ENCODE results near the gene SLC5A7.

Gene SLC5A7

DNA sequence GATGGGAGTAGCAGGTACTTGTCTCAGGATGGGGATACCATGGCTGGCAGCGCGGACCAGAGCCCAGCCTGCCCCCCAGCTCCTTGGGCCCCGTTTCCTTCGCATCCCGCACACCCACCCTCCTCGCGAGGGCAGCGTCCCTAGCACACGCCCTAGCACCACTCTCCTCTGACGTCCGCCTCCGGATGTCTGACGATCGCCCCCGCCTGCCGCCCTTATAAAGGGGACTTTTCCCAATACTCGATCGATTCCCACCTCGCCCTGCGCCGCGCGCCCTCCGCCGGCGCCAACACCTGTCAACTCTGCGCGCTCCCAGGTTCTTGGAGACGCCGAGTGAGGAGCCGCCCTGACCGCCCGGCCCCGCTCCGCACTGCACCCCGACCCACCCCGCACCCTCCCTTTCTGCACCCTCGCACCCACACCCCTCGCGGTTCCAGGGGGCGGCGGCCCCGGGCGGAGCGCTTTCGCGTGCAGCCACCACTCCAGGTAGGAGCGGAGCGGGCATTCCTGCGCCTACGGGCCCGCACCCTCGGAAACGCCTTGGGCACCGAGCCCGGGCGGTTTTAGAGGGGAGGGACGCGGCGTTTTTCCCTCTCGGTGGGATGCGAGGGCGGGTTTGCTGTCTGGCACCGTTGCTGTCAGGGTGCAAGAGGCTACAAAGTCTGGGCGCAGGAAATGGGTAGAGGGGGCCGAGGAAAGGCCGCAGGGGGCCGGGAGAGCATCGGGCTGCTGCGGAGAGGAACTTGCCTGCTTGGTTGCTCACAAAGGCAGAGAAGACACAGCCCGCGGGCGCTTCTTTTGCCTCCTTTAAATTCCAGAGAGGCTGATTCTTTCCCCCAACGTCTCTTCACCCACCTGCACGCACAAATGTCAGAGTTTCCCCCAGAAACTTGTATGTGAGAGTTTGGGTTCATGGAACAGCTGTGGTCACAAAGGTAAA is at the start of gene SLC5A7:
Gene SLC5A7 (plus strand): TSS at position 247 of the 940 bp plus-strand sequence. CDS start 1,632 bp downstream, outside the sequence.
- no peak for DNase-seq

GRCh38 chr2:107961395-107961794 is 24.9 kb upstream of the SLC5A7 start:
- no peak for DNase-seq

DNA sequence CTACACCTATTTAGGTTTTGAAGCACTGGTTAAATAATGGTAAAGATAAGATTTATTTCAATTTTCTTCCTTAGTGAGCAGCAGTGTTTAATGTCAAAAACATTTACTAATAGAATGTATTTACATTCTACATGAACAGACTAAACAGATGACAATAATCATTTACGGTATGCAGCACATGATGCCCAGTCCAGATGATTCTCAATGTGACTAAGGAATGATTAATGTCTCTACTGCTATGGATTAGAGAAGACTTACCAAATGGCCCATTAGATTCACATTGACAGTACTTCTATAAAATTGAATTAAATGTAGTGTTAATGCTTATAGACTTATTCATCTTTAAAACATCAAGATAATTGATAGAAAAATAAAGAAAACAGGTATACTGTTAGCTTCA is 22.1 kb upstream of the SLC5A7 start:
- DNase-seq = no peak

GRCh38 chr2:107984707-107985106 is 1.6 kb upstream of the SLC5A7 start:
- no peak for DNase-seq

DNA sequence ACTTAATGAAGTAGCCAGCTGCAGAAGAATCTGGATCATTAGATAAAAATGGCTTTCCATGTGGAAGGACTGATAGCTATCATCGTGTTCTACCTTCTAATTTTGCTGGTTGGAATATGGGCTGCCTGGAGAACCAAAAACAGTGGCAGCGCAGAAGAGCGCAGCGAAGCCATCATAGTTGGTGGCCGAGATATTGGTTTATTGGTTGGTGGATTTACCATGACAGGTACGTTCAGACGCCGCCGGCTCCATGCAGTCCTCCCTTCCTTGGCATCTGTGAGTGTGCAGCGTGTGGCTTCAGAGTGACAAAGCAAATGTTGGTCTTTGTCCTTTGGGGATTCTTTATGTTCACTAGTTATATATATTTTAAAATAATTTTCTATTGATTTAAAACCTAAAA is 1.8 kb downstream of the SLC5A7 start:
- DNase-seq = no peak

- no peak for DNase-seq
Measured at GRCh38 chr2:107989445-107989844, 3.1 kb downstream of the SLC5A7 start.

- no peak for DNase-seq
Measured at GRCh38 chr2:107990718-107991117, 4.4 kb downstream of the SLC5A7 start.

DNA sequence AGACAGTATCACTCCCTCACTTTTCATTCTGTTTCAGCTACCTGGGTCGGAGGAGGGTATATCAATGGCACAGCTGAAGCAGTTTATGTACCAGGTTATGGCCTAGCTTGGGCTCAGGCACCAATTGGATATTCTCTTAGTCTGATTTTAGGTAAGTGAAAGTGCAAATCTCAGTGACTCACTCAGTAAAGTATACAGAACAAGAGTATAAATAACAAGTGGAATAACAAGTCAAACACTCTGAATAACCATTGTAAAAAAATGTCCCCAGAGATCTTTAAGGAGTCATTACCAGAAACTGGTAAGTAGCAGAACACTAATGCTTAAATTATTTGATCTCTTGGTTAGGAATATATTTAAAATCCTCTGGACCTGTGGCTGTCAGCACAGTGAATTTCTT is 5.7 kb downstream of the SLC5A7 start:
- no peak for DNase-seq

GRCh38 chr2:107999158-107999557 is 12.8 kb downstream of the SLC5A7 start:
- DNase-seq = no peak

GRCh38 chr2:108010912-108011591 is 24.7 kb downstream of the SLC5A7 start:
- DNase-seq = no peak

DNA sequence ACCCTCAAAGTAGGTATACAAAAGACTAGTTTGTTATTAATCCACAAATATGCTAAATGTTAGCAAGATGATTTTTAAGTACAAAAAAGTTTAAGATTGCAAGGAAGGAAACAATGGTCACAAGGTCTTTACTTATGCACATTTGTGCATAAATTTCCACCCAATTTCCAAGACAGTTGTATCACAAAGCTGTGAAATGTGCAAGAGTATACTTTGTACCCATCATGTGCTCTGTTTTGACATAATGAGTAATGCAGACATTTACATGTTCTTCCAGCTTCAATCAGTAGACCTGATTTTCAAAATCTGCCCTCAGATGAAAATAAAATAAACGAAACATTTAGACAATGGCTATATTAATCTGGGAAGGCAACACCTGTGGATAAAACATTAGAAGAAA is 27.0 kb downstream of the SLC5A7 start:
- DNase-seq = no peak

DNA sequence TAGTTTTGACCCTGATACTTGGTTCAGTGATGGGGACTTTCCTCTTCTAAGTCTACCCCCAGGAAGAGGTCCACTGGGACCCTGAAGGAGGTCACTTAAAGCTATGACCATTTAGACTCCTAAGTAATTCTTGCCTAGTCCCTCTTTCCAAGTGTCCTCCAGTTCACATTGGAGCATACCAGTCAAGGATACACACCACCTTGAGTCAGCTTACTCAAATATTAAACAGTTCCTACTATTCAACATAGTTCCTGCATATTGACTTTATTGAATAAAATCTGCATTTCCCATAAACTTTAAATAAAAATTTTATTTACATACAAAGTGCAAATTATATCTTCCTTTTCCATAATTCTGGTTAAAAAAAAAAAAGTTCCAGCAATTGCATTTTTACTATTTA is 36.3 kb downstream of the SLC5A7 start:
- no peak for DNase-seq

GRCh38 chr2:108023776-108024175 is 37.5 kb downstream of the SLC5A7 start:
- DNase-seq = no peak

DNA sequence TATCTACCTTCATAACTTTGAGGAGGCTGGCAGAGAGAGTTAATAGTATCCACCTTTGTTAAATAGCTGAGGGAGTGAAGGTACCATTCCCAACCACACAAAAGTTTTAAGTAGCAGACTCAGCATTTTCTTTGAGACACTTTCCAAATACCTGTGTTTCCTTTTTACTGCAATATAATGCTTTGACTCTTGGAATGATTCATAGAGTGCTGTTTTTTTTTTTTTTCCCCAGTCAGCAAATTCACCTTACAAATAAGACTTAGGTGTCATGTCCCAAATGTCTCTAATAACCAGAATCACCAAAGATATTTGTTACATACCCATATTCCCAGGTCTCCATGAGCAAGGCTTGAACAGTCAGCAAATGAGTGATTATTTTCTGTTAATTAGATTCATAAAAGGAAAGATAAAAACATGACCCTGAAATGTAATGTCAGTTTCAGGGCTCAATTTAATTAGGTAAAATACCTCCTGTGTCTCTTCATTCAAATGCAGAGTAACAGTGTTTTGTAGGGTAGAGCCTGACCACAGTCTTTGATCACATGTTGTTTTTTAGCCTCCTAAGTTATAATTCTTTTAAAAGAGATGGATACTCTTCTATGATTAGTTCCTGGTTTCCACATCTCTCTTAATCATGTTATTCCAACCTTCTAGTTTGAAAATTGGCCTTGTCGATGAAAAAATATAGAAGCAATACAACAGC is 39.9 kb downstream of the SLC5A7 start:
- DNase-seq = no peak

DNA sequence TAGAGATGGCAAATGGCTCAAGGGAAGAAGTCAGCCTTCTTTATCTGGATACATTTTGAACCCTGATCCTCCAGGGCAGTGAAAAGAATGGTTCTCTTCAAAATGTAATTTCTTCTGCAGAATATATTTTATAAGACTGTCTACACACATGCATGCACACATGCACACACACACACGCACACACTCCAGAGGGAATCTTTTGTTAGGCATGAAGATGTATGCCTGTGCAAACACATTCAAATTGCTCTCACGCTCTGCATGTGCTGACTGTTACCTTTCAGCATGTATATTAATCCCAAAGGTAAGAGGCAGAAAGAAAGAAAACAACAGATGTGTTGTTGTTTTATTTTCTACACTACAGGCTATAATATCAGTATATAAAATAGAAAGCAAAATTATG is 43.2 kb downstream of the SLC5A7 start:
- DNase-seq = no peak

GRCh38 chr2:108029912-108030311 is 43.6 kb downstream of the SLC5A7 start:
- no peak for DNase-seq

DNA sequence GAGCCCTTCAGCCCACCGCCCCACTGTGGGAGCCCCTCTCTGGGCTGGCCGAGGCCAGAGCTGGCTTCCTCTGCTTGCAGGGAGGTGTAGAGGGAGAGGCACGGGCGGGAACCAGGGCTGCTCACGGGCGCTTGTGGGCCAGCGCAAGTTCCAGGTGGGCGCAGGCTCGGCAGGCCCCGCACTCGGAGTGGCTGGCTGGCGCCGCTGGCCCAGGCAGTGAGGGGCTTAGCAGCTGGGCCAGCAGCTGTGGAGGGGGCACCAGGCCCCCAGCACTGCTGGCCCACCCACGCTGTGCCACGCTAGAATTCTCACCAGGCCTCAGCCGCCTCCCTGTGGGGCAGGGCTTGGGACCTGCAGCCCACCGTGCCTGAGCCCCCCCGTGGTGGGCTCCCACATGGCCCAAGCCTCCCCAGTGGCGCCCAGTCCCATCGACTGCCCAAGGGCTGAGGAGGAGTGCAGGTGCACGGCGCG is 45.2 kb downstream of the SLC5A7 start:
- DNase-seq = no peak

DNA sequence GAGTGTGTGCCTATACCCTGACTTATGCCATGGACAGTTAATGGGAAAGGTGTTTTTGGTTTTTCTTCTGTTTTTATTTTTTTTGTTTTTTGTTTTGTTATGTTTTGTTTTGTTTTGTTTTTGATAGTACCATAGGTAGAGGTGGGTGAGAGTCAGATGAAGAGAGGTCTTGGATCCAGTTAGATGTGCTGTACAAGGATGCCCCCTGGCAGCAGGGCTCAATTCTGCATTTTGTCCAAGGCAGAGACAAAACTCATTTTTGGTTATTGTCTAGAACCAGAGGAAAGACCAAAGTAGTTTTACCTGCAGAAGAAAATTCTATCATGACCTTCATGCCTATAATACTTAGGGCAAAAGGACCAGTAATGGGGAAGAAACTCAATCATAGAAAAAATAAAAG is 48.5 kb downstream of the SLC5A7 start:
- no peak for DNase-seq

DNA sequence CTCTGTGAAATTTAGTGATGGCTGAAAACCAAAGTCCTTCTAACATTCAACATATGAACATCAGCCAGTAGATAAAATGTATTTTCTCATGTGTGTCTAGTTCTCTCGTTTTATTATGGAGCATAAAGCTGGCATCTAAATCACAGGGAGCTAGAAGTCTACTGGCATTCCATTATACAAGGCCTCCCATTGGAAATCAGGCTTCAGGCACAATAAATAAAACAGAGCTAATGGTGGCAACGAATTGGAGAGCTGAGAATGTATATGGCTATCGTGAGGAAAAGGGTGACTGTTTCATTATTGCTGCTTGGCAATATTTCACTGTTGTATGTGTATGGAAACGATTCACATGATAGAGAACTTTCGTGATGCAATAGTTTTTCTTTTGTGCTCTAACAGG is 62.4 kb downstream of the SLC5A7 start:
- no peak for DNase-seq

DNA sequence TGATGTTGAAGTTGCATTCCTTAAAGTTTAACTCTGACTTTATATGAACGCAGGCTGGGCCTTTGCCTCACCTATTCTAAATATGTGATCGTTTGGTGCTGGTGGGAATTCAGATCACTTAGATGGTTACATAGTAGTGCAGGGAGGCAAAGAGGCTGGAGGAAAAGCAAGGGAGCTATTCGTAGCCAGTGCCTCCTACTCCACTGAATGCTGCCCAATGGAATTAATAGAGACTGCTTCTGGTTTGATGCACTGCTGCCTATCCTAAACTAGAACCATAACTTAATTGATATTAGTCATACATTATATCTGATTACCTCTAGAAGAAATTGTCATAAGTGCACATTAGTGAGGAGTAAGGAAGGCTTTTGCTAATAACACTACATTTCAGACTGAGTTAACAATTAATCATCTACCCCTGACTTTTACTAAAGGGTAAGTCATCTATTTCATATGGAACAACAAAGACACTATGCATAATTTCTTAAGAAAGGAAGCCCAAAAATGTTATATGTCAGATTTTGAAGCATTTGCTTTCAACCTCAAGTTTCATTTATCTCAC is 72.3 kb downstream of the SLC5A7 start:
- no peak for DNase-seq

DNA sequence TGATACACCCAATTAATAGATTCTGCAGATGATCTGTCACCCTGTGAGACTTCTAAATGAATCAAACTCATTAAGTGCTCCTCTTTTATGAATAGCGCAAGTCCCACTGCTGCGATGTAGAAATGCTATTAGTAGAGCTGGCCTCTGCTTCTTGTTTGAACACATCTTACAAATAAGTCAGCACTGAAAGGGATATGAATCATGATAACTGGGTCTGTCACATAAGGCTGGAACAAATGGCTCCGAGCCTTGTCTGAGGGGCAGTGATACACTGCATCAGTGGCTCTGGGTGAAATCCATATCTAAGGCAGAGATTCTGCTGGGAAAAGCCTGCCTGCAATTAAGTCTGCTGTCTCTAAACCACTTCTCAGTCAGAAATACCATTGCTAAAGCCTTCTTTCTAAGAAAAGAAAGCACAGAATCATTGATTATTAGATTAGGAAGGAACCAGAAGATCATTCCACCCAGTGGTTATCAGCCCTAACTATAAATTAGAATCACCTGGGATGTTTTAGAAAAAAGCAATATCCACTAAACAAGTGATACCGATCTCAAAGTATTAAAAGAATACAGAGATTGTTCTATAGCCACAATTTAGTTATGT is 75.2 kb downstream of the SLC5A7 start:
- DNase-seq = no peak
